Medulla oblongata (tissue), 1 donor: ENCODE results near the gene B4GALT7.
A peak's percentile ranks its signal among the peaks of the same experiment; 100 is the strongest.
"Not testable (repeated sequence)": the region's sequence is repeated elsewhere in the genome, so short reads cannot be mapped to it uniquely, and the experiment has no call there.

Source experiments
- DNase-seq: peaks from one replicate; pipeline ENCODE4 v3.0.0-alpha.2; 2015; ENCODE audit errors: extremely low spot score

B4GALT7 gene

DNA sequence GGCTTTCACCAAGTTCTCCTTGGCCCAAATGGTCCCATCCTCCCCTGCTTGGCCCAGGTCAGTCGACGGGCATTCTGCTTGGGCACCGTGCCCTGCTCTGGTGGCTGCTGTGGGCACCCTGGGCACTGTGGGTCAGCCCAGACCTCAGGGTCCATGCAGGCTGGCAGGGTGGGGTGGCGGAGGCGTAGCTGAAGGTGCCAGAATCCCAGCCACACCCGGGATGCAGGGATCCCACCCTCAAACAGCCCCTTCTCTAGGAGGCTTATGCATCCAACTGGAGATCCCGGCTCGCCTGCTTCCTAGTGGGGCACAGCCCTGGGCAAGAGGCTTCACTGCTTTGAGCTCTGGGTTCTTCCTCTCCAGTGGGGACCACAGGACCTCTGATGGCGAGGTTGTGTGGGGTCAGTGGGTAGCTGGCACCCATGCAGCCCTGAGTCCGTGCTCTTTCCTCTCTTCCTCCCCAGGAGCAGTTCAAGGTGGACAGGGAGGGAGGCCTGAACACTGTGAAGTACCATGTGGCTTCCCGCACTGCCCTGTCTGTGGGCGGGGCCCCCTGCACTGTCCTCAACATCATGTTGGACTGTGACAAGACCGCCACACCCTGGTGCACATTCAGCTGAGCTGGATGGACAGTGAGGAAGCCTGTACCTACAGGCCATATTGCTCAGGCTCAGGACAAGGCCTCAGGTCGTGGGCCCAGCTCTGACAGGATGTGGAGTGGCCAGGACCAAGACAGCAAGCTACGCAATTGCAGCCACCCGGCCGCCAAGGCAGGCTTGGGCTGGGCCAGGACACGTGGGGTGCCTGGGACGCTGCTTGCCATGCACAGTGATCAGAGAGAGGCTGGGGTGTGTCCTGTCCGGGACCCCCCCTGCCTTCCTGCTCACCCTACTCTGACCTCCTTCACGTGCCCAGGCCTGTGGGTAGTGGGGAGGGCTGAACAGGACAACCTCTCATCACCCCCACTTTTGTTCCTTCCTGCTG, 9.4 kb downstream of the B4GALT7 start:
- no peak for DNase-seq

GRCh38 chr5:177610131-177610769, 10.3 kb downstream of the B4GALT7 start:
- DNase-seq: no peak

GRCh38 chr5:177610770-177611445, 11.0 kb downstream of the B4GALT7 start:
- DNase-seq: no peak

- no peak for DNase-seq
Measured at GRCh38 chr5:177611446-177612214, 11.7 kb downstream of the B4GALT7 start.

DNA sequence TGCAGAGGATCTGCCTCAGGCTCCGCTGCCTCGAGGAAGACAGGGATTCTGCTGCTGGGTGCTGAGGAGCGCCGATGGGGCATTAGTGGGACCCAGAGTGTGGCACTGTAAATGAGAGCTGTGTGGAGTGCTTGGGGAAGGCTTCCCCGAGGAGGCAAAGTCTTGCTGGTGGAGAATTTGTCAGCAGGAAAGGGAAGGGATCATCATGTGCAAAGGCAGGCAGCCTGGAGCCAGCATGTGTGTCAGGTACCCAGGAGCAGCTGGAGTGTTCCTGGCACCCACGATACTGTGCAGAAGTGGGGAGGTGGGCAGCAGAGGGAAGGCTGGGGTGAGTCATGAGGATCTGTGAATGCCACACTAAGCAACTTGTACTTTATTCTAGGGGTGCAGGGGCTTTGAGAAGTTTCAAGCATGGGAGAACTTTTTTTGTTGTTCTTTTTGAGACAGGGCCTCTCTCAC, 12.3 kb downstream of the B4GALT7 start:
- DNase-seq: no peak

- DNase-seq: peak; percentile 23
Measured at GRCh38 chr5:177620560-177620959, 20.6 kb downstream of the B4GALT7 start.

DNA sequence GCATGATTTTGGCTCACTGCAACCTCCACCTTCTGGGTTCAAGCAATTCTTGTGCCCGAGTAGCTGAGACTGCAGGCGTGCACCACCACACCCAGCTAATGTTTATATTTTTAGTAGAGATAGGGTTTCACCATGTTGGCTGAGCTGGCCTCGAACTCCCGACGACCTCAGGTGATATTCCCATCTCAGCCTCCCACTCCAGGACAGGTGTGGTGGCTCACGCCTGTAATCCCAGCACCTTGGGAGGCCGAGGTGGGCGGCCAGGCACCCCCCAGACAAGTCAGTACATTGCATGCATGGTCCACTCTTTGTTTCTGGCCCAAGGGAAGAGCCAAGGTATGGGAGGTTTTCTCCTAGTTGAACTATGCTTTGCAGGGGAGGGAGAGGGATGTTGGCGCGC, 24.2 kb downstream of the B4GALT7 start:
- not testable (repeated sequence) for DNase-seq

DNA sequence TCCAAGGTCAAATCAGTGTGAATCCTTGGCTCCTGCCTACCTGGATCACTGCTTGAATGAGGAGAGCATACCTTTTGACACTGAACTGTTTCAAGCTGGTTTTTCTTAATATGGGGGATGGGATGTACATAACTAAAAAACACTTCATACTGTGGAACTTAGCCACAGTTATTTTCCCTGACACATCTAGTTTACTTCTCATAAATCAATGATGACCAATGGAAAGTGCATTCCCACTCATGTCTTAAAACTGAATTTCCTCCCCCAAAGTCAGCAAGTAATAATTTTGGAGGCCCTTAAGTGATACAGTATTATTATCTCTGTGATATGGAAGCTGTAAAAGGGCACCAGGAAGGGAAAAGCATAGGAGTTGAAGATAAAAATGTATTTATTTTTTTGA, 30.3 kb downstream of the B4GALT7 start:
- not testable (repeated sequence) for DNase-seq

DNA sequence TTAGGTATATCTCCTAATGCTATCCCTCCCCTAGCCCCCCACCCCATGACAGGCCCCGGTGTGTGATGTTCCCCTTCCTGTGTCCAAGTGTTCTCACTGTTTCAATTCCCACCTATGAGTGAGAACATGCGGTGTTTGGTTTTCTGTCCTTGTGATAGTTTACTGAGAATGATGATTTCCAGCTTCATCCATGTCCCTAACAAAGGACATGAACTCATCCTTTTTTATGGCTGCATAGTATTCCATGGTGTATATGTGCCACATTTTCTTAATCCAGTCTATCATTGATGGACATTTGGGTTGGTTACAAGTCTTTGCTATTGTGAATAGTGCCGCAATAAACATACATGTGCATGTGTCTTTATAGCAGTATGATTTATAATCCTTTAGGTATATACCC, 35.0 kb downstream of the B4GALT7 start:
- DNase-seq: not testable (repeated sequence)

DNA sequence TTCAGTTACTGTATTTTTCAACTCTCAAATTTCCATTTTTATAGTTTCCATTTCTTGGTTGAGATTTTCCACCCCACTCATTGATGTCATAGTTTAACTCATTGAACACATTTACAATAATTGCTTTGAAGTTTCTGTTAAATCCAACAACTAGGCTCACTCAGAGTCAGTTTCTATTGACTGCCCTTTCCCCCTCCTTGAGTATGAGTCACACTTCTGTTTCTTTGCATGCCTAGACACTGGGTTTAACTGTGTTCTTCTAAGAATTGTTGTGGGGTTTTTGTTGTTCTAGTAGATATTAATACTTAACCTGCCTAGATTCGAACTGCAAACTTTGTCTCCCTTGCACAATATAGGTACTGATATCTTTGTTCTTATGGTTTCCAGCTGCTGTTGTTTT, 45.5 kb downstream of the B4GALT7 start:
- not testable (repeated sequence) for DNase-seq

GRCh38 chr5:177651235-177651634, 51.3 kb downstream of the B4GALT7 start:
- DNase-seq: not testable (repeated sequence)

GRCh38 chr5:177657846-177658245, 57.9 kb downstream of the B4GALT7 start:
- not testable (repeated sequence) for DNase-seq

- not testable (repeated sequence) for DNase-seq
Measured at GRCh38 chr5:177658542-177658941, 58.6 kb downstream of the B4GALT7 start.
